Prostate gland (tissue), 2 donors: ENCODE data around the gene TAF12. TPM values are rescaled to one million over a fixed set of nuclear protein-coding genes. Genes with fewer than 3 reads are reported as not detected.
"Not testable (repeated sequence)": the region's sequence is repeated elsewhere in the genome, so short reads cannot be mapped to it uniquely, and the experiment has no call there.

ENCODE experiments used
- DNase-seq: peaks from one replicate; pipeline ENCODE4 v3.0.0-alpha.2; 2019; ENCODE audit warnings: low spot score
- H3K27ac ChIP-seq, 2 donors: fragments of 200-600 bp; sonication (generic); 2 replicates each; pipeline ENCODE4 v1.5.1; 2017 to 2019
- H3K27me3 ChIP-seq: fragments of 200-600 bp; sonication (generic); replicated peaks from 2 replicates; pipeline ENCODE4 v1.5.1; 2019; ENCODE audit not compliant: insufficient read depth
- H3K36me3 ChIP-seq, 2 donors: fragments of 200-600 bp; sonication (generic); 1 replicate in 1 of 2; 2 replicates in 1 of 2; pipeline versions ENCODE4 v1.5.1 to v1.8.1; 2017 to 2019
- H3K4me1 ChIP-seq: fragments of 200-600 bp; sonication (generic); replicated peaks from 2 replicates; pipeline ENCODE4 v1.5.1; 2019
- H3K4me3 ChIP-seq, 2 donors: fragments of 200-600 bp; sonication (generic); 2 replicates each; pipeline ENCODE4 v1.5.1; 2017 to 2019
- H3K9me3 ChIP-seq: fragments of 200-600 bp; sonication (generic); 2 replicates; pipeline ENCODE4 v1.5.1; 2017
- CTCF ChIP-seq, 4 experiments: fragments of 200-600 bp in 2 of 4; fragments of 450-650 bp in 2 of 4; sonication (generic) in 2 of 4; IDR thresholded peaks; 1 replicate in 3 of 4; 2 replicates in 1 of 4; pipeline ENCODE4 v1.5.1; 2016 to 2019; ENCODE audit warnings: antibody characterized with exemption in 4 of 4, mild to moderate bottlenecking in 2 of 4, moderate library complexity in 2 of 4
- POLR2A ChIP-seq: fragments of 450-650 bp; IDR thresholded peaks from one replicate; pipeline ENCODE4 v1.6.1; 2016; ENCODE audit warnings: antibody characterized with exemption, mild to moderate bottlenecking
- POLR2AphosphoS5 ChIP-seq: sonication (generic); formaldehyde crosslinking; IDR thresholded peaks from one replicate; pipeline ENCODE4 v1.6.1; 2017; ENCODE audit warnings: antibody characterized with exemption
- whole genome bisulfite sequencing: methylation state at CpG from one replicate; pipeline ENCODE4 v1.1.5; 2018; 5-methylcytosine and 5-hydroxymethylcytosine counted together
- intact Hi-C: fragments of 100-400 bp; cut with DNase I; formaldehyde crosslinking; loops from one replicate; pipeline ENCODE4 v1.14.2; 2022
- total RNA-seq, 2 donors: library from RNA; depleted of rRNA; stranded (reverse); fragments of >200 nt; gene quantifications; one replicate each; pipeline ENCODE4 v1.1.0, GENCODE V29; 2016

Gene TAF12
- total RNA-seq, 2 donors from 2014 or later = 11.7 to 16.1 TPM

- Histone ChIP-seq H3K36me3 (peaks cover 0 to 21% of the 10 kb centered on the region in 2 donors), H3K27ac (no peak overlapping the region), H3K27me3 (no peaks in the 10 kb centered on the region), H3K4me3 (no peak overlapping the region), H3K4me1 (peaks cover 3% of the 10 kb centered on the region), H3K9me3 (no peaks in the 10 kb centered on the region)
- TF ChIP-seq POLR2A = no peak
- no peak for TF ChIP-seq CTCF (IDR thresholded peaks at IDR 0.05)
- TF ChIP-seq POLR2AphosphoS5 = no peak
- DNase-seq = no peak
- WGBS = 79% methylated on average over 1 of the region's 1 CpG
- intact Hi-C loops = no loop called here
Observed at GRCh38 chr1:28577052-28577678, 65.7 kb downstream of the TAF12 start.

GRCh38 chr1:28573564-28573963 is 69.3 kb downstream of the TAF12 start:
- Histone ChIP-seq H3K27ac (no peak overlapping the region), H3K27me3 (no peaks in the 10 kb centered on the region), H3K4me1 (no peaks in the 10 kb centered on the region), H3K9me3 (no peaks in the 10 kb centered on the region), H3K36me3 (peaks cover 2 to 21% of the 10 kb centered on the region in 2 donors), H3K4me3 (no peak overlapping the region)
- no peak for TF ChIP-seq CTCF (IDR thresholded peaks at IDR 0.05)
- no peak for TF ChIP-seq POLR2AphosphoS5
- no peak for TF ChIP-seq POLR2A
- intact Hi-C loops = no loop called here
- no peak for DNase-seq
- WGBS = 96% methylated on average over 11 of the region's 11 CpGs

GRCh38 chr1:28572891-28573290 is 70.0 kb downstream of the TAF12 start:
- DNase-seq, H3K9me3 ChIP-seq, H3K4me3 ChIP-seq, H3K4me1 ChIP-seq, H3K27ac ChIP-seq, intact Hi-C loops, H3K27me3 ChIP-seq: not testable (repeated sequence)
- H3K36me3 ChIP-seq = peaks cover 2 to 14% of the 10 kb centered on the region in 2 donors
- 94% methylated on average over 9 of the region's 12 CpGs for WGBS

GRCh38 chr1:28571911-28572310 is 71.0 kb downstream of the TAF12 start:
- TF ChIP-seq CTCF (IDR thresholded peaks at IDR 0.05) (no peak), POLR2A (no peak), POLR2AphosphoS5 (no peak)
- WGBS = 86% methylated on average over 4 of the region's 4 CpGs
- Histone ChIP-seq H3K36me3 (peaks cover 2 to 5% of the 10 kb centered on the region in 2 donors), H3K4me3 (no peak overlapping the region), H3K9me3 (no peaks in the 10 kb centered on the region), H3K27me3 (no peaks in the 10 kb centered on the region), H3K27ac (no peak overlapping the region), H3K4me1 (no peaks in the 10 kb centered on the region)
- intact Hi-C loops = no loop called here
- DNase-seq = no peak

GRCh38 chr1:28566931-28567330 is 75.9 kb downstream of the TAF12 start:
- H3K4me3 ChIP-seq = no peak overlapping the region
- 83% methylated on average over 2 of the region's 2 CpGs for WGBS
- H3K27ac ChIP-seq = no peak overlapping the region
- no peaks in the 10 kb centered on the region for H3K9me3 ChIP-seq
- no peak for DNase-seq
- intact Hi-C loops = no loop called here
- no peaks in the 10 kb centered on the region for H3K4me1 ChIP-seq
- peaks cover 4 to 5% of the 10 kb centered on the region in 2 donors for H3K36me3 ChIP-seq
- H3K27me3 ChIP-seq = no peaks in the 10 kb centered on the region
- TF ChIP-seq POLR2AphosphoS5 (no peak), POLR2A (no peak), CTCF (IDR thresholded peaks at IDR 0.05) (no peak)
